Transverse colon (tissue), 4 donors: ENCODE measurements around the gene ATG2B. TPM values are rescaled to one million over a fixed set of nuclear protein-coding genes. Genes with fewer than 3 reads are reported as not detected.
A peak's percentile ranks its signal among the peaks of the same experiment; 100 is the strongest.

Source experiments
- DNase-seq: peaks from one replicate; pipeline ENCODE4 v3.0.0-alpha.2; 2019
- H3K27ac ChIP-seq, 4 donors: fragments of 200-600 bp; sonication (generic); 2 replicates each; pipeline ENCODE4 v1.5.1; 2016 to 2018; ENCODE audit warnings: inconsistent platforms in 4 of 4
- H3K27me3 ChIP-seq: fragments of 200-600 bp; sonication (generic); 2 replicates; pipeline ENCODE4 v1.5.1; 2017; ENCODE audit warnings: inconsistent platforms
- H3K36me3 ChIP-seq, 4 donors: fragments of 200-600 bp; sonication (generic); 2 replicates each; pipeline ENCODE4 v1.5.1; 2017 to 2019; ENCODE audit warnings: inconsistent platforms in 4 of 4
- H3K4me1 ChIP-seq, 4 donors: fragments of 200-600 bp; sonication (generic); 2 replicates each; pipeline ENCODE4 v1.5.1; 2017 to 2020; ENCODE audit warnings: inconsistent platforms in 4 of 4
- H3K4me3 ChIP-seq, 4 donors: fragments of 200-600 bp; sonication (generic); 1 replicate in 1 of 4; 2 replicates in 3 of 4; pipeline versions ENCODE4 v1.5.1 to v1.6.1; 2017 to 2019; ENCODE audit warnings: inconsistent platforms in 4 of 4
- H3K9me3 ChIP-seq, 2 donors: fragments of 200-600 bp; sonication (generic); 2 replicates each; pipeline ENCODE4 v1.5.1; 2017 to 2019; ENCODE audit warnings: inconsistent platforms in 2 of 2
- CTCF ChIP-seq, 5 experiments: fragments of 200-600 bp in 3 of 5; fragments of 450-650 bp in 2 of 5; sonication (generic) in 3 of 5; IDR thresholded peaks; 1 replicate in 2 of 5; 2 replicates in 3 of 5; pipeline ENCODE4 v1.5.1; 2016 to 2017; ENCODE audit warnings: antibody characterized with exemption in 5 of 5, inconsistent platforms in 3 of 5, mild to moderate bottlenecking in 2 of 5, moderate library complexity in 1 of 5
- EP300 ChIP-seq: sonication (generic); formaldehyde crosslinking; IDR thresholded peaks from one replicate; pipeline ENCODE4 v1.6.1; 2017; ENCODE audit warnings: antibody characterized with exemption, low read depth
- POLR2A ChIP-seq: fragments of 450-650 bp; IDR thresholded peaks from one replicate; pipeline ENCODE4 v1.6.1; 2016; ENCODE audit warnings: antibody characterized with exemption, mild to moderate bottlenecking, moderate library complexity
- POLR2AphosphoS5 ChIP-seq, 3 donors: sonication (generic); formaldehyde crosslinking; IDR thresholded peaks; one replicate each; pipeline ENCODE4 v1.6.1; 2016; ENCODE audit warnings: antibody characterized with exemption in 3 of 3
- WGBS, 2 donors: methylation state at CpG; one replicate each; pipeline ENCODE4 v1.1.5; 2018; ENCODE audit warnings: low coverage in 1 of 2; 5-methylcytosine and 5-hydroxymethylcytosine counted together
- in situ Hi-C, 4 donors: fragments of 200-750 bp; cut with MboI; loops; one replicate each; pipeline versions ENCODE4 v1.15.0 to v1.15.1; 2017; ENCODE audit warnings: low sequenced_read_pairs in 3 of 4, low pct_ligation_motif_present in 1 of 4, low pct_unique_long_range_greater_than_20kb in 1 of 4
- intact Hi-C: fragments of 100-400 bp; cut with DNase I; formaldehyde crosslinking; loops from one replicate; pipeline ENCODE4 v1.15.1; 2023; ENCODE audit warnings: low total_unique reads
- total RNA-seq, 4 donors: library from RNA; depleted of rRNA; stranded (reverse); fragments of >200 nt; gene quantifications; one replicate each; pipeline ENCODE4 v1.1.0, GENCODE V29; 2016

The ATG2B gene
- total RNA-seq, 4 donors from 2014 or later = 30.7 to 47.5 (median 42.7) TPM

GRCh38 chr14:96250485-96250884 lies 112.7 kb downstream of the ATG2B start:
- WGBS, 2 donors = 38 to 48% methylated on average over 3 of the region's 3 CpGs
- intact Hi-C loops = no loop called here
- in situ Hi-C loops = no loop called here
- Histone ChIP-seq H3K4me1 (peaks cover 4 to 33% (median 8%) of the 10 kb centered on the region in 4 donors), H3K9me3 (no peaks in the 10 kb centered on the region), H3K4me3 (no peak overlapping the region), H3K27ac (peak overlapping the region in 1 of 4 donors; percentile 45), H3K36me3 (no peaks in the 10 kb centered on the region), H3K27me3 (no peaks in the 10 kb centered on the region)
- no peak for TF ChIP-seq POLR2A
- TF ChIP-seq EP300 = no peak
- TF ChIP-seq CTCF (IDR thresholded peaks at IDR 0.05) = no peak
- TF ChIP-seq POLR2AphosphoS5 (IDR thresholded peaks at IDR 0.05) = no peak
- no peak for DNase-seq

DNA sequence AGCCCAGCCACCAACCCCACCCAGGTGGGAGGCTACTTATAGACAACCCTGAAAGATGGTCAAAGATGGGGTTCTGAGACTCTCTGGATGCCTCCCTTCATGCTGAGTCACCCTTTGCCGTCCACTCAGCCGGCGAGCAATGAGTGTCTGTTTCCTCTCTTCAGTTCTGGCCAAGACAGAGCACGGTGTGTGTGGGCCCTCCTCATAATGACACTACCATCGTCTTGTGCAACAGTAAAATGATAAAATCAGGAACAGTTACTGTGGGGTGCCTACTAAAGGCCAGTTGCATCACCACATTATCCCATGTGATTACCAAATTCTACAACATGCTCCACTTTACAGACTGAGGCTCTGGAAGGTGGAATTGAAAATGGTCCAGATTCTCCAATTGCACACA lies 114.1 kb downstream of the ATG2B start:
- intact Hi-C loops (no loop called here), in situ Hi-C loops (no loop called here)
- H3K36me3 ChIP-seq = no peaks in the 10 kb centered on the region
- peak overlapping the region; percentile 18 to 44 (median 31) for H3K27ac ChIP-seq
- peaks cover 0 to 26% (median 6%) of the 10 kb centered on the region in 4 donors for H3K4me1 ChIP-seq
- no peak for DNase-seq
- WGBS, 2 donors = 45% methylated on average over 5 of the region's 5 CpGs; no CpG with 5 or more reads in 1 of the 2 donors
- TF ChIP-seq POLR2AphosphoS5 (IDR thresholded peaks at IDR 0.05) (peak; percentile 63 to 74 (median 67)), POLR2A (no peak), CTCF (IDR thresholded peaks at IDR 0.05) (no peak), EP300 (no peak)
- H3K4me3 ChIP-seq = no peak overlapping the region
- H3K27me3 ChIP-seq = no peaks in the 10 kb centered on the region
- no peaks in the 10 kb centered on the region for H3K9me3 ChIP-seq

DNA sequence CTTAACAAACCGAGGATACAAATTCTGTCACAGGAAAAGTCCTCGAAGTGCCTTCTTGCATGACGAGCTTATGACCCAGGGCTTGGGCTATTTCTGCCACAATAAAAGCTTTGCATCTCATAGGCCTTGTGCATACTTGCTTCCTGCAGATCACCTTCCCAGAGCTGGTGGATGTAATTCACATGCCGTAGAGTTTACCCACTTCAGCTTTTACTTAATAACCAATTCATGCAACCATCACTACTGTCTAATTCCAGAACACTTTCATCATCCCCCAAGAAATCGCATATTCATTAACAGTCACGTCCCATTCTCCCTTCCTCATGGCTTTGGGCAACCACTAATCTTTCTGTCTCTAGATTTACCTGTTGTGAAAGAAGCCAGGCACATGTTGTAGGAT lies 116.1 kb downstream of the ATG2B start:
- Histone ChIP-seq H3K27ac (no peak overlapping the region), H3K4me1 (peaks cover 0 to 20% (median 1%) of the 10 kb centered on the region in 4 donors), H3K36me3 (no peaks in the 10 kb centered on the region), H3K9me3 (no peaks in the 10 kb centered on the region), H3K27me3 (no peaks in the 10 kb centered on the region), H3K4me3 (no peak overlapping the region)
- no peak for DNase-seq
- 80 to 89% methylated on average over 3 to 6 of the region's 6 CpGs for WGBS, 2 donors
- in situ Hi-C loops = no loop called here
- intact Hi-C loops = no loop called here
- TF ChIP-seq POLR2AphosphoS5 (IDR thresholded peaks at IDR 0.05) = no peak
- no peak for TF ChIP-seq POLR2A
- TF ChIP-seq CTCF (IDR thresholded peaks at IDR 0.05) = no peak
- TF ChIP-seq EP300 = no peak

GRCh38 chr14:96246539-96246847 lies 116.6 kb downstream of the ATG2B start:
- peaks cover 0 to 20% (median 1%) of the 10 kb centered on the region in 4 donors for H3K4me1 ChIP-seq
- DNase-seq = no peak
- H3K36me3 ChIP-seq = no peaks in the 10 kb centered on the region
- no peak overlapping the region for H3K4me3 ChIP-seq
- in situ Hi-C loops (no loop called here), intact Hi-C loops (no loop called here)
- TF ChIP-seq POLR2A (no peak), CTCF (IDR thresholded peaks at IDR 0.05) (no peak), EP300 (no peak), POLR2AphosphoS5 (IDR thresholded peaks at IDR 0.05) (no peak)
- H3K27ac ChIP-seq = peak overlapping the region in 3 of 4 donors; percentile 12 to 31 (median 17)
- no peaks in the 10 kb centered on the region for H3K27me3 ChIP-seq
- H3K9me3 ChIP-seq = no peaks in the 10 kb centered on the region
- WGBS, 2 donors = 42% methylated on average over 1 of the region's 1 CpG; no CpG with 5 or more reads in 1 of the 2 donors
